Calu3 (cell line): ENCODE data around the gene TUBA4B. TPM values are rescaled to one million over a fixed set of nuclear protein-coding genes. Genes with fewer than 3 reads are reported as not detected.

Experiments
- BruUV-seq: library from RNA; stranded (reverse); fragments of 400-500 nt; replicated peaks from 2 replicates; lab custom pipeline; 2021; lab: Mats Ljungman, UMichigan
- CTCF ChIA-PET: fragments of 300-600 bp; sonication (Branson Sonifier 250); formaldehyde crosslinking; loops from one replicate; lab custom pipeline; 2022; ENCODE audit warnings: antibody characterized with exemption; lab: Charles Lee
- DNase-seq: peaks from one replicate; pipeline ENCODE4 v3.0.0; 2022
- H3K27ac Mint-ChIP-seq: one replicate; pipeline ENCODE4 v1.8.0; 2022; ENCODE audit warnings: mixed read lengths; ENCODE audit not compliant: unreplicated experiment
- H3K27me3 Mint-ChIP-seq: one replicate; pipeline ENCODE4 v1.8.0; 2022; ENCODE audit warnings: mixed read lengths; ENCODE audit not compliant: unreplicated experiment
- H3K36me3 Mint-ChIP-seq: one replicate; pipeline ENCODE4 v1.8.0; 2022; ENCODE audit warnings: mild to moderate bottlenecking, moderate library complexity, mixed read lengths; ENCODE audit not compliant: insufficient read depth, unreplicated experiment
- H3K4me1 Mint-ChIP-seq: one replicate; pipeline ENCODE4 v1.8.0; 2022; ENCODE audit warnings: mild to moderate bottlenecking, low read depth, mixed read lengths; ENCODE audit not compliant: unreplicated experiment
- H3K4me3 Mint-ChIP-seq: one replicate; pipeline ENCODE4 v1.8.0; 2022; ENCODE audit warnings: mild to moderate bottlenecking, low read depth, moderate library complexity, mixed read lengths; ENCODE audit not compliant: unreplicated experiment
- H3K9me3 Mint-ChIP-seq: one replicate; pipeline ENCODE4 v1.8.0; 2022; ENCODE audit warnings: low read depth, mixed read lengths; ENCODE audit not compliant: unreplicated experiment
- CTCF ChIP-seq: fragments of 200-600 bp; IDR thresholded peaks from one replicate; pipeline ENCODE4 v1.8.0; 2022; ENCODE audit warnings: antibody characterized with exemption; ENCODE audit not compliant: unreplicated experiment
- intact Hi-C: fragments of 100-400 bp; cut with micrococcal nuclease; formaldehyde crosslinking; loops from one replicate; pipeline ENCODE4 v1.10.0; 2022; ENCODE audit not compliant: unreplicated experiment
- total RNA-seq: library from RNA; stranded (reverse); gene quantifications from 2 replicates; pipeline ENCODE4 v1.2.3, GENCODE V29; 2022

The TUBA4B gene
- total RNA-seq, 1 experiment from 2014 or later: not detected

- Mint-ChIP-seq H3K9me3 (no peaks in the 10 kb centered on the region), H3K4me3 (no peak overlapping the region), H3K27me3 (peaks cover 36% of the 10 kb centered on the region), H3K36me3 (peaks cover 7% of the 10 kb centered on the region), H3K4me1 (no peaks in the 10 kb centered on the region), H3K27ac (no peak overlapping the region)
- no peak for DNase-seq
- CTCF ChIA-PET: no interaction called here
- intact Hi-C loops: no loop called here
- no peak for TF ChIP-seq CTCF
- BruUV-seq: no TSS peak
Measured at GRCh38 chr2:219261024-219261855, 8.2 kb downstream of the TUBA4B start.

GRCh38 chr2:219266232-219266631 lies 13.2 kb downstream of the TUBA4B start:
- CTCF ChIA-PET: no interaction called here
- H3K36me3 Mint-ChIP-seq: no peaks in the 10 kb centered on the region
- no peak overlapping the region for H3K27ac Mint-ChIP-seq
- intact Hi-C loops: no loop called here
- DNase-seq: no peak
- no peak overlapping the region for H3K4me3 Mint-ChIP-seq
- no TSS peak for BruUV-seq
- H3K9me3 Mint-ChIP-seq: no peaks in the 10 kb centered on the region
- peaks cover 10% of the 10 kb centered on the region for H3K4me1 Mint-ChIP-seq
- peaks cover 12% of the 10 kb centered on the region for H3K27me3 Mint-ChIP-seq
- TF ChIP-seq CTCF: no peak

- no peaks in the 10 kb centered on the region for H3K36me3 Mint-ChIP-seq
- CTCF ChIA-PET: no interaction called here
Measured at GRCh38 chr2:219266886-219267285, 13.8 kb downstream of the TUBA4B start.

GRCh38 chr2:219268294-219268693 lies 15.3 kb downstream of the TUBA4B start:
- H3K27me3 Mint-ChIP-seq: no peaks in the 10 kb centered on the region
- no peaks in the 10 kb centered on the region for H3K36me3 Mint-ChIP-seq
- no peak overlapping the region for H3K4me3 Mint-ChIP-seq
- no TSS peak for BruUV-seq
- DNase-seq: no peak
- TF ChIP-seq CTCF: no peak
- peaks cover 10% of the 10 kb centered on the region for H3K4me1 Mint-ChIP-seq
- intact Hi-C loops: no loop called here
- H3K9me3 Mint-ChIP-seq: no peaks in the 10 kb centered on the region
- CTCF ChIA-PET: no interaction called here
- H3K27ac Mint-ChIP-seq: no peak overlapping the region

More at GRCh38 chr2:219266886-219267285, 13.8 kb downstream of the TUBA4B start:
- Mint-ChIP-seq H3K9me3 (no peaks in the 10 kb centered on the region), H3K27ac (no peak overlapping the region), H3K27me3 (peaks cover 5% of the 10 kb centered on the region), H3K4me1 (peaks cover 10% of the 10 kb centered on the region), H3K4me3 (no peak overlapping the region)
- intact Hi-C loops: no loop called here
- no TSS peak for BruUV-seq
- DNase-seq: no peak
- TF ChIP-seq CTCF: no peak
